Endothelial cell of umbilical vein (primary cell): ENCODE data around the gene PLCD1. TPM values are rescaled to one million over a fixed set of nuclear protein-coding genes. Genes with fewer than 3 reads are reported as not detected.

Source experiments
- BruUV-seq: library from RNA; stranded (reverse); fragments of 400-500 nt; replicated peaks from 2 replicates; lab custom pipeline; 2021; lab: Mats Ljungman, UMichigan
- CTCF ChIA-PET: fragments of 300-600, 350-600 bp; sonication (Branson Sonifier 250); formaldehyde crosslinking; loops from one replicate; lab custom pipeline; 2021; ENCODE audit warnings: antibody characterized with exemption, inconsistent platforms; lab: Charles Lee
- POLR2A ChIA-PET: fragments of 300-600, 350-600 bp; sonication (Branson Sonifier 250); formaldehyde crosslinking; loops from one replicate; lab custom pipeline; 2021; ENCODE audit warnings: antibody characterized with exemption, inconsistent platforms; lab: Charles Lee
- DNase-seq: peaks from one replicate; pipeline ENCODE4 v3.0.0-alpha.2; 2011; ENCODE audit warnings: low read depth, low spot score
- FAIRE-seq: peaks from 2 replicates; lab custom pipeline; 2011; peaks lifted over from hg19 to GRCh38; lab: Jason Lieb, UNC
- H2AFZ ChIP-seq: 2 replicates; pipeline ENCODE4 v1.6.0; 2012; ENCODE audit warnings: low read depth, low read length, control low read depth, inconsistent platforms
- H3K27ac ChIP-seq: 2 replicates; pipeline ENCODE4 v1.5.1; 2011; ENCODE audit warnings: low read depth, mild to moderate bottlenecking, control low read depth, low read length, moderate library complexity; ENCODE audit not compliant: insufficient read depth
- H3K27me3 ChIP-seq, 2 experiments: 2 replicates each; pipeline versions ENCODE4 v1.6.0 to v1.6.1; 2011; ENCODE audit warnings: low read length in 2 of 2, mixed read lengths in 1 of 2; ENCODE audit not compliant: control insufficient read depth in 2 of 2, insufficient read depth in 2 of 2
- H3K36me3 ChIP-seq, 2 experiments: 2 replicates in 1 of 2; 3 replicates in 1 of 2; pipeline ENCODE4 v1.5.1; 2011; ENCODE audit warnings: low read length in 2 of 2, mild to moderate bottlenecking in 1 of 2, moderate library complexity in 1 of 2; ENCODE audit not compliant: control insufficient read depth in 2 of 2, insufficient read depth in 2 of 2; ENCODE audit errors: extremely low read depth in 1 of 2
- H3K4me1 ChIP-seq: 3 replicates; pipeline ENCODE4 v1.5.1; 2011; ENCODE audit warnings: mild to moderate bottlenecking, low read length; ENCODE audit not compliant: control insufficient read depth, insufficient read depth; ENCODE audit errors: extremely low read depth
- H3K4me2 ChIP-seq: 2 replicates; pipeline ENCODE4 v1.6.1; 2011; ENCODE audit warnings: low read length, control low read depth, mixed read lengths; ENCODE audit not compliant: insufficient read depth
- H3K4me3 ChIP-seq, 3 experiments: fragments of 200-600 bp in 1 of 3; sonication (generic), shearing (Covaris generic) in 1 of 3; replicated peaks in 1 of 3; 2 replicates each; pipeline ENCODE4 v1.5.1; 2011 to 2016; ENCODE audit warnings: control low read depth in 3 of 3, low read length in 3 of 3, mild to moderate bottlenecking in 2 of 3, inconsistent platforms in 1 of 3, low read depth in 1 of 3, moderate library complexity in 1 of 3; ENCODE audit not compliant: insufficient read depth in 1 of 3
- H3K79me2 ChIP-seq: 2 replicates; pipeline ENCODE4 v1.6.0; 2012; ENCODE audit warnings: low read length, inconsistent platforms; ENCODE audit not compliant: control insufficient read depth, insufficient read depth
- H3K9ac ChIP-seq: replicated peaks from 2 replicates; pipeline ENCODE3; 2011; ENCODE audit warnings: low read length, control low read depth; ENCODE audit not compliant: insufficient read depth; ENCODE audit errors: extremely low read depth
- H3K9me1 ChIP-seq: replicated peaks from 3 replicates; pipeline ENCODE4 v1.6.0; 2011; ENCODE audit warnings: mild to moderate bottlenecking, low read length; ENCODE audit not compliant: control insufficient read depth, insufficient read depth; ENCODE audit errors: extremely low read depth
- H3K9me3 ChIP-seq: replicated peaks from 2 replicates; pipeline ENCODE4 v1.5.1; 2012; ENCODE audit warnings: low read length, inconsistent platforms; ENCODE audit not compliant: control insufficient read depth, insufficient read depth
- H4K20me1 ChIP-seq: replicated peaks from 2 replicates; pipeline ENCODE3; 2011; ENCODE audit warnings: mild to moderate bottlenecking, low read length; ENCODE audit not compliant: control insufficient read depth, insufficient read depth; ENCODE audit errors: extremely low read depth
- EZH2 ChIP-seq: IDR thresholded peaks from 2 replicates; pipeline ENCODE4 v1.6.1; 2012; ENCODE audit warnings: borderline replicate concordance, low read depth, mild to moderate bottlenecking, moderate library complexity, low read length, inconsistent platforms; ENCODE audit not compliant: severe bottlenecking
- FOS ChIP-seq: IDR thresholded peaks from 2 replicates; pipeline ENCODE4 v1.6.1; 2011; ENCODE audit warnings: mild to moderate bottlenecking, low read length, moderate library complexity, borderline replicate concordance; ENCODE audit not compliant: insufficient read depth
- GATA2 ChIP-seq: IDR thresholded peaks from 2 replicates; pipeline ENCODE4 v1.7.0; 2011; ENCODE audit warnings: low read depth, mild to moderate bottlenecking, moderate library complexity, mixed read lengths, low read length; ENCODE audit not compliant: insufficient read length, insufficient read depth
- JUN ChIP-seq: IDR thresholded peaks from 2 replicates; pipeline ENCODE4 v1.6.1; 2011; ENCODE audit warnings: borderline replicate concordance, low read depth; ENCODE audit not compliant: insufficient read length, insufficient read depth
- MAX ChIP-seq: IDR thresholded peaks from 2 replicates; pipeline ENCODE4 v1.6.1; 2011; ENCODE audit not compliant: insufficient read depth, insufficient read length
- MYC ChIP-seq: IDR thresholded peaks from one replicate; pipeline ENCODE4 v1.6.1; 2011; ENCODE audit warnings: mild to moderate bottlenecking, low read depth, low read length
- POLR2A ChIP-seq: IDR thresholded peaks from 2 replicates; pipeline ENCODE4 v1.6.1; 2012; ENCODE audit warnings: low read depth, mild to moderate bottlenecking, control low read depth, low read length
- POLR2AphosphoS5 ChIP-seq: IDR thresholded peaks from 2 replicates; pipeline ENCODE4 v1.6.1; 2012; ENCODE audit warnings: low read depth, mild to moderate bottlenecking, control low read depth, low read length, moderate library complexity; ENCODE audit not compliant: insufficient read depth
- dilution Hi-C: fragments of 300-500 bp; cut with MboI; formaldehyde crosslinking; loops from one replicate; pipeline ENCODE4 v1.15.0; 2019; ENCODE audit warnings: low sequenced_read_pairs; ENCODE audit not compliant: extremely low pct_ligation_motif_present
- intact Hi-C: fragments of 100-400 bp; cut with micrococcal nuclease; formaldehyde crosslinking; loops from one replicate; pipeline ENCODE4 v1.10.0; 2022
- polyA plus RNA-seq, 4 experiments: library from polyadenylated mRNA; depleted of rRNA in 3 of 4; stranded (reverse) in 3 of 4; unstranded in 1 of 4; fragments of >200 nt; gene quantifications; 2 replicates each; pipeline versions ENCODE4 v1.2.1 to v1.2.3, GENCODE V29; 2011 to 2012; ENCODE audit warnings: missing spikeins in 1 of 4
- total RNA-seq: library from RNA; stranded (reverse); gene quantifications from 2 replicates; pipeline ENCODE4 v1.2.3, GENCODE V29; 2021
- TF ChIP-seq, protein P1 (sequence below), 2 donors: IDR thresholded peaks; 1 replicate in 1 of 2; 2 replicates in 1 of 2; pipeline ENCODE4 v1.5.1; 2011; ENCODE audit warnings: low read length in 2 of 2, mild to moderate bottlenecking in 2 of 2, moderate library complexity in 2 of 2, control low read depth in 1 of 2, inconsistent platforms in 1 of 2, low read depth in 1 of 2; ENCODE audit not compliant: insufficient read depth in 1 of 2; ENCODE audit errors: extremely low read depth in 1 of 2

PLCD1 gene
- total and polyA plus RNA-seq, 2 donors (not counting 3 experiments of a cell fraction or from before 2014, with no cell fraction given), result 12.6 to 15.3 TPM

GRCh38 chr3:37970802-37971201 lies 58.6 kb downstream of the PLCD1 start:
- ChIA-PET POLR2A (no interaction called here), CTCF (no interaction called here)
- Histone ChIP-seq H3K79me2 (no peaks in the 10 kb centered on the region), H3K9ac (no peak overlapping the region), H3K9me1 (no peaks in the 10 kb centered on the region), H3K4me2 (no peak overlapping the region), H3K36me3 (peaks cover 0 to 2% of the 10 kb centered on the region in 2 experiments), H2AFZ (no peak overlapping the region), H3K9me3 (no peaks in the 10 kb centered on the region), H3K4me1 (peaks cover 7% of the 10 kb centered on the region), H3K4me3 (no peak overlapping the region), H3K27ac (no peak overlapping the region), H4K20me1 (no peaks in the 10 kb centered on the region), H3K27me3 (no peaks in the 10 kb centered on the region)
- dilution Hi-C loops, result no loop called here
- no peak for TF ChIP-seq GATA2
- no peak for TF ChIP-seq FOS
- no peak for TF ChIP-seq POLR2A
- no peak for TF ChIP-seq POLR2AphosphoS5
- TF ChIP-seq JUN, result no peak
- TF ChIP-seq, protein P1, sequence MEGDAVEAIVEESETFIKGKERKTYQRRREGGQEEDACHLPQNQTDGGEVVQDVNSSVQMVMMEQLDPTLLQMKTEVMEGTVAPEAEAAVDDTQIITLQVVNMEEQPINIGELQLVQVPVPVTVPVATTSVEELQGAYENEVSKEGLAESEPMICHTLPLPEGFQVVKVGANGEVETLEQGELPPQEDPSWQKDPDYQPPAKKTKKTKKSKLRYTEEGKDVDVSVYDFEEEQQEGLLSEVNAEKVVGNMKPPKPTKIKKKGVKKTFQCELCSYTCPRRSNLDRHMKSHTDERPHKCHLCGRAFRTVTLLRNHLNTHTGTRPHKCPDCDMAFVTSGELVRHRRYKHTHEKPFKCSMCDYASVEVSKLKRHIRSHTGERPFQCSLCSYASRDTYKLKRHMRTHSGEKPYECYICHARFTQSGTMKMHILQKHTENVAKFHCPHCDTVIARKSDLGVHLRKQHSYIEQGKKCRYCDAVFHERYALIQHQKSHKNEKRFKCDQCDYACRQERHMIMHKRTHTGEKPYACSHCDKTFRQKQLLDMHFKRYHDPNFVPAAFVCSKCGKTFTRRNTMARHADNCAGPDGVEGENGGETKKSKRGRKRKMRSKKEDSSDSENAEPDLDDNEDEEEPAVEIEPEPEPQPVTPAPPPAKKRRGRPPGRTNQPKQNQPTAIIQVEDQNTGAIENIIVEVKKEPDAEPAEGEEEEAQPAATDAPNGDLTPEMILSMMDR (IDR thresholded peaks at IDR 0.05; ENCODE audit: extremely low read depth in 1 of 2, insufficient read depth in 1 of 2, low read depth in 1 of 2, low read length in 2 of 2), result no peak
- no peak for TF ChIP-seq MYC
- TF ChIP-seq MAX, result no peak
- no peak for TF ChIP-seq EZH2
- BruUV-seq, result no TSS peak
- FAIRE-seq, result no peak
- no peak for DNase-seq
- intact Hi-C loops, result no loop called here
